Measurements from ENCODE around the gene HSPB9.

DNA sequence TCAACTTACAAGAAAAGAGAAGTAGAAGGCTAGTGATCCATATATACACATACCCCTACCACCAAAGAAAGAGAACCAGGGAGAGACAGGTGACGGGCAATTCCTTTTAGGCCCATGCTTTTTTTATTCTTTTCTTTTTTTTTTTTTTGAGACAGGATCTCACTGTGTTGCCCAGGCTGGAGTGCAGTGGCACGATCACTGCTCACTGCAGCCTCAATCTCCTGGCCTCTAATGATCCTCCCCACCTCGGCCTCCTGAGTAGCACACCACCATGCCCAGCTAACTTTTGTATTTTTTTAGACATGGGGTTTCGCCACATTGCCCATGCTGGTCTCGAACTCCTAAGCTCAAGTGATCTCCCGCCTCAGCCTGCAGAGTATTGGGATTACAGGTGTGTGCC, 4.8 kb downstream of the HSPB9 start:
- no peak for TF ChIP-seq EZH2 (IDR thresholded peaks at IDR 0.05; ENCODE audit: borderline replicate concordance, low read depth, low read length, severe bottlenecking)
- TF ChIP-seq, protein P1, sequence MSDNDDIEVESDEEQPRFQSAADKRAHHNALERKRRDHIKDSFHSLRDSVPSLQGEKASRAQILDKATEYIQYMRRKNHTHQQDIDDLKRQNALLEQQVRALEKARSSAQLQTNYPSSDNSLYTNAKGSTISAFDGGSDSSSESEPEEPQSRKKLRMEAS (IDR thresholded peaks at IDR 0.05; ENCODE audit: insufficient read depth, insufficient read length), result no peak
- TF ChIP-seq POLR2AphosphoS5 (IDR thresholded peaks at IDR 0.05; ENCODE audit: insufficient read depth, low read depth, low read length), result no peak
- TF ChIP-seq, protein P2, sequence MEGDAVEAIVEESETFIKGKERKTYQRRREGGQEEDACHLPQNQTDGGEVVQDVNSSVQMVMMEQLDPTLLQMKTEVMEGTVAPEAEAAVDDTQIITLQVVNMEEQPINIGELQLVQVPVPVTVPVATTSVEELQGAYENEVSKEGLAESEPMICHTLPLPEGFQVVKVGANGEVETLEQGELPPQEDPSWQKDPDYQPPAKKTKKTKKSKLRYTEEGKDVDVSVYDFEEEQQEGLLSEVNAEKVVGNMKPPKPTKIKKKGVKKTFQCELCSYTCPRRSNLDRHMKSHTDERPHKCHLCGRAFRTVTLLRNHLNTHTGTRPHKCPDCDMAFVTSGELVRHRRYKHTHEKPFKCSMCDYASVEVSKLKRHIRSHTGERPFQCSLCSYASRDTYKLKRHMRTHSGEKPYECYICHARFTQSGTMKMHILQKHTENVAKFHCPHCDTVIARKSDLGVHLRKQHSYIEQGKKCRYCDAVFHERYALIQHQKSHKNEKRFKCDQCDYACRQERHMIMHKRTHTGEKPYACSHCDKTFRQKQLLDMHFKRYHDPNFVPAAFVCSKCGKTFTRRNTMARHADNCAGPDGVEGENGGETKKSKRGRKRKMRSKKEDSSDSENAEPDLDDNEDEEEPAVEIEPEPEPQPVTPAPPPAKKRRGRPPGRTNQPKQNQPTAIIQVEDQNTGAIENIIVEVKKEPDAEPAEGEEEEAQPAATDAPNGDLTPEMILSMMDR (IDR thresholded peaks at IDR 0.05; ENCODE audit: extremely low read depth in 1 of 2, insufficient read depth in 1 of 2, low read depth in 1 of 2, low read length in 2 of 2), result no peak
- TF ChIP-seq POLR2A (IDR thresholded peaks at IDR 0.05; ENCODE audit: low read depth, low read length), result no peak
